HEK293T (cell line): ENCODE data around the gene TCF23.

Experiments used
- BHLHE40 ChIP-seq: fragments of 450-650 bp; IDR thresholded peaks from 2 replicates; pipeline ENCODE4 v1.6.1; 2016; ENCODE audit warnings: mild to moderate bottlenecking, moderate library complexity, borderline replicate concordance
- FOXA1 ChIP-seq: fragments of 450-650 bp; IDR thresholded peaks from 2 replicates; pipeline ENCODE4 v1.6.1; 2016; ENCODE audit warnings: mild to moderate bottlenecking
- FOXK2 ChIP-seq: fragments of 450-650 bp; IDR thresholded peaks from 2 replicates; pipeline ENCODE4 v1.6.1; 2016; ENCODE audit warnings: mild to moderate bottlenecking
- FOXM1 ChIP-seq: fragments of 450-650 bp; IDR thresholded peaks from 2 replicates; pipeline ENCODE4 v1.6.1; 2017; ENCODE audit warnings: mild to moderate bottlenecking, borderline replicate concordance
- NFRKB ChIP-seq: fragments of 450-650 bp; IDR thresholded peaks from 2 replicates; pipeline ENCODE4 v1.6.1; 2016; ENCODE audit warnings: mild to moderate bottlenecking, moderate library complexity
- SP1 ChIP-seq: fragments of 450-650 bp; IDR thresholded peaks from 2 replicates; pipeline ENCODE4 v1.6.1; 2017
- SUZ12 ChIP-seq: fragments of 450-650 bp; IDR thresholded peaks from 2 replicates; pipeline ENCODE4 v1.6.1; 2016; ENCODE audit warnings: mild to moderate bottlenecking
- TARDBP ChIP-seq: fragments of 450-650 bp; IDR thresholded peaks from 2 replicates; pipeline ENCODE4 v1.6.1; 2016
- ZNF384 ChIP-seq: fragments of 450-650 bp; IDR thresholded peaks from 2 replicates; pipeline ENCODE4 v1.6.1; 2016
- TF ChIP-seq, protein P1 (sequence below): fragments of 450-650 bp; IDR thresholded peaks from 2 replicates; pipeline ENCODE4 v1.6.1; 2016

DNA sequence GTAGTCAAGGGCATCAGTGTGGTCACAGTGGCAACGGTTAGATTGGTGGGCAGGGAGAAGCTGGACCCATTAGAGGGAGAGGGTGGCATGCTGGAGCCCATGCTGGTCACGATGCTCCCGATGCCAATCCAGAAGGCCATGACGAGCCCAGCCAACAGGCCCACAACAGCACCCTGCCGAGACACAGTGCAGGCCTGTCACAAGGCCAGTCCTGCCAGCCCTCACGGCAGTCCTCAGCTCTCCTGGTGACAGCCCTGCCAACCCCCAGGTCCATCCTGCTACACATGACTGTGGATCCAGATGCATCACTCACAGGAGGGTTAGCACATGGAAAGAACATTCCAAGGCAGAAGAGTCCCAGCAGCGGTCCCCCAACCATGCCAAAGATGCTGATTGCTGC lies 52.9 kb downstream of the TCF23 start:
- TF ChIP-seq FOXA1 = no peak
- no peak for TF ChIP-seq BHLHE40
- TF ChIP-seq FOXM1 = no peak
- no peak for TF ChIP-seq FOXK2
- no peak for TF ChIP-seq SP1
- TF ChIP-seq, protein P1, sequence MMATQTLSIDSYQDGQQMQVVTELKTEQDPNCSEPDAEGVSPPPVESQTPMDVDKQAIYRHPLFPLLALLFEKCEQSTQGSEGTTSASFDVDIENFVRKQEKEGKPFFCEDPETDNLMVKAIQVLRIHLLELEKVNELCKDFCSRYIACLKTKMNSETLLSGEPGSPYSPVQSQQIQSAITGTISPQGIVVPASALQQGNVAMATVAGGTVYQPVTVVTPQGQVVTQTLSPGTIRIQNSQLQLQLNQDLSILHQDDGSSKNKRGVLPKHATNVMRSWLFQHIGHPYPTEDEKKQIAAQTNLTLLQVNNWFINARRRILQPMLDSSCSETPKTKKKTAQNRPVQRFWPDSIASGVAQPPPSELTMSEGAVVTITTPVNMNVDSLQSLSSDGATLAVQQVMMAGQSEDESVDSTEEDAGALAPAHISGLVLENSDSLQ = no peak
- TF ChIP-seq SUZ12 = no peak
- no peak for TF ChIP-seq ZNF384
- TF ChIP-seq NFRKB = no peak
- TF ChIP-seq TARDBP = no peak
